GM23338 (cell line): ENCODE results near the gene ESPN. TPM values are rescaled to one million over a fixed set of nuclear protein-coding genes. Genes with fewer than 3 reads are reported as not detected.
A peak's percentile ranks its signal among the peaks of the same experiment; 100 is the strongest.

ENCODE experiments used
- ATAC-seq: fragments of 200-7000 bp; cut with Tn5 transposase; 3 replicates; pipeline ENCODE4 v1.9.1; 2020
- DNase-seq: peaks from one replicate; pipeline ENCODE4 v3.0.0-alpha.2; 2015; ENCODE audit warnings: low spot score
- H2AFZ ChIP-seq: fragments of 200-600 bp; sonication (generic); 2 replicates; pipeline ENCODE4 v1.8.0; 2016; ENCODE audit warnings: antibody characterized with exemption, mild to moderate bottlenecking, moderate library complexity
- H3F3A ChIP-seq: fragments of 200-600 bp; sonication (generic); replicated peaks from 2 replicates; pipeline ENCODE4 v1.8.0; 2017; ENCODE audit warnings: antibody characterized with exemption, mixed run types, low read depth
- H3K27ac ChIP-seq: fragments of 200-600 bp; sonication (generic); 2 replicates; pipeline ENCODE4 v1.6.1; 2016; ENCODE audit warnings: low read depth
- H3K27me3 ChIP-seq: fragments of 200-600 bp; sonication (generic); 2 replicates; pipeline ENCODE4 v1.8.0; 2016; ENCODE audit warnings: mild to moderate bottlenecking, mixed run types, moderate library complexity; ENCODE audit not compliant: insufficient read depth
- H3K36me3 ChIP-seq: fragments of 200-600 bp; sonication (generic); 2 replicates; pipeline ENCODE4 v1.8.0; 2016; ENCODE audit warnings: mild to moderate bottlenecking; ENCODE audit not compliant: insufficient read depth
- H3K4me1 ChIP-seq: fragments of 200-600 bp; sonication (generic); 2 replicates; pipeline ENCODE4 v1.8.0; 2016; ENCODE audit warnings: mild to moderate bottlenecking, moderate library complexity; ENCODE audit not compliant: insufficient read depth
- H3K4me2 ChIP-seq: fragments of 200-600 bp; sonication (generic); 2 replicates; pipeline ENCODE4 v1.7.1; 2017; ENCODE audit warnings: mixed run types
- H3K4me3 ChIP-seq: fragments of 200-600 bp; sonication (generic); 2 replicates; pipeline ENCODE4 v1.6.1; 2016; ENCODE audit warnings: mixed run types
- H3K79me2 ChIP-seq: fragments of 200-600 bp; sonication (generic); replicated peaks from 2 replicates; pipeline ENCODE4 v1.8.0; 2017; ENCODE audit warnings: mild to moderate bottlenecking; ENCODE audit not compliant: insufficient read depth
- H3K9me2 ChIP-seq: fragments of 200-600 bp; sonication (generic); 2 replicates; pipeline ENCODE4 v1.8.0; 2017; ENCODE audit not compliant: insufficient read depth
- H4K20me1 ChIP-seq: fragments of 200-600 bp; sonication (generic); replicated peaks from 2 replicates; pipeline ENCODE4 v1.8.0; 2017; ENCODE audit warnings: mild to moderate bottlenecking; ENCODE audit not compliant: insufficient read depth
- H3K27ac Mint-ChIP-seq: 2 replicates; pipeline ENCODE4 v1.8.0; 2020; ENCODE audit warnings: inconsistent platforms, mild to moderate bottlenecking, moderate library complexity, mixed read lengths
- H3K27me3 Mint-ChIP-seq: 3 replicates; pipeline ENCODE4 v1.8.0; 2022; ENCODE audit warnings: low read depth, mild to moderate bottlenecking, moderate library complexity, mixed read lengths, inconsistent platforms; ENCODE audit not compliant: insufficient read depth, poor library complexity
- H3K36me3 Mint-ChIP-seq: 3 replicates; pipeline ENCODE4 v1.8.0; 2021; ENCODE audit warnings: low read depth, mild to moderate bottlenecking, inconsistent platforms, moderate library complexity, mixed read lengths
- H3K4me1 Mint-ChIP-seq: 3 replicates; pipeline ENCODE4 v1.8.0; 2020; ENCODE audit warnings: mild to moderate bottlenecking, inconsistent platforms, mixed read lengths
- H3K4me3 Mint-ChIP-seq: 3 replicates; pipeline ENCODE4 v1.8.0; 2021; ENCODE audit warnings: moderate library complexity, mild to moderate bottlenecking, inconsistent platforms, mixed read lengths
- H3K9me3 Mint-ChIP-seq: 3 replicates; pipeline ENCODE4 v1.8.0; 2020; ENCODE audit warnings: moderate library complexity, mild to moderate bottlenecking, inconsistent platforms, mixed read lengths
- CREB1 ChIP-seq: fragments of 250-450 bp; sonication (Bioruptor Pico); IDR thresholded peaks from 2 replicates; pipeline ENCODE4 v1.5.0; 2020; ENCODE audit warnings: low read depth, mild to moderate bottlenecking, moderate library complexity
- CTCF ChIP-seq, 2 experiments: fragments of 200-600 bp in 1 of 2; sonication (generic) in 1 of 2; conservative IDR thresholded peaks; 2 replicates each; pipeline versions ENCODE4 v1.5.1 to v1.6.1; 2016 to 2017; ENCODE audit warnings: antibody characterized with exemption in 2 of 2, low read depth in 2 of 2, mild to moderate bottlenecking in 2 of 2, moderate library complexity in 1 of 2
- ETS1 ChIP-seq: IDR thresholded peaks from 2 replicates; pipeline ENCODE4 v1.6.1; 2016; ENCODE audit warnings: antibody characterized with exemption
- EZH2 ChIP-seq: fragments of 200-600 bp; sonication (generic); IDR thresholded peaks from one replicate; pipeline ENCODE4 v1.8.0; 2017; ENCODE audit warnings: antibody characterized with exemption, mild to moderate bottlenecking, low read depth; ENCODE audit not compliant: unreplicated experiment
- EZH2phosphoT487 ChIP-seq: fragments of 200-600 bp; sonication (generic); IDR thresholded peaks from one replicate; pipeline ENCODE4 v1.8.1; 2018; ENCODE audit warnings: antibody characterized with exemption; ENCODE audit not compliant: unreplicated experiment
- NANOG ChIP-seq: IDR thresholded peaks from 2 replicates; pipeline ENCODE4 v1.6.1; 2016; ENCODE audit warnings: antibody characterized with exemption, borderline replicate concordance
- POLR2AphosphoS5 ChIP-seq: IDR thresholded peaks from 2 replicates; pipeline ENCODE4 v1.6.1; 2016; ENCODE audit warnings: antibody characterized with exemption, low read depth
- STAT1 ChIP-seq: IDR thresholded peaks from one replicate; pipeline ENCODE4 v1.6.1; 2016; ENCODE audit warnings: antibody characterized with exemption; ENCODE audit not compliant: unreplicated experiment
- ZNF114 ChIP-seq: fragments of 250-450 bp; sonication (Bioruptor Pico); IDR thresholded peaks from 2 replicates; pipeline ENCODE4 v1.5.0; 2020; ENCODE audit warnings: mild to moderate bottlenecking, moderate library complexity
- ZNF331 ChIP-seq: fragments of 250-450 bp; sonication (Bioruptor Pico); IDR thresholded peaks from 2 replicates; pipeline ENCODE4 v1.5.0; 2020; ENCODE audit warnings: low read depth, mild to moderate bottlenecking, moderate library complexity
- polyA plus RNA-seq: library from polyadenylated mRNA; unstranded; fragments of >200 nt; fragmentation: Nextera tagmentation; extraction: Ambion mirVana; gene quantifications from 2 replicates; pipeline ENCODE4 v1.2.1, GENCODE V29; 2016
- total RNA-seq: library from RNA; depleted of rRNA; stranded (reverse); fragments of >200 nt; shearing (Covaris generic); gene quantifications from 2 replicates; pipeline ENCODE4 v1.2.3, GENCODE V29; 2014
- TF ChIP-seq, protein P1 (sequence below): IDR thresholded peaks from one replicate; pipeline ENCODE4 v1.6.1; 2018; ENCODE audit warnings: antibody characterized with exemption; ENCODE audit not compliant: unreplicated experiment

The ESPN gene
- total and polyA plus RNA-seq, 2 experiments from 2014 or later, result 12.2 to 13.6 TPM

GRCh38 chr1:6389971-6390370 is 34.6 kb upstream of the ESPN start:
- Histone ChIP-seq H3K9me2 (no peaks in the 10 kb centered on the region), H3K4me3 (no peak overlapping the region), H3K27me3 (no peaks in the 10 kb centered on the region), H4K20me1 (peaks cover 16% of the 10 kb centered on the region), H3K79me2 (peaks cover 74% of the 10 kb centered on the region), H2AFZ (no peak overlapping the region), H3F3A (peaks cover 21% of the 10 kb centered on the region), H3K4me2 (no peak overlapping the region), H3K4me1 (peaks cover 35% of the 10 kb centered on the region), H3K27ac (no peak overlapping the region), H3K36me3 (no peaks in the 10 kb centered on the region)
- H3K27ac Mint-ChIP-seq, result peak overlapping the region; percentile 22; the same call in 1 of the 2 replicates
- DNase-seq (no peak), ATAC-seq (no peak)
- peaks cover 43% of the 10 kb centered on the region for H3K4me1 Mint-ChIP-seq
- H3K4me3 Mint-ChIP-seq, result no peak overlapping the region
- no peak for TF ChIP-seq EZH2
- no peak for TF ChIP-seq NANOG
- no peak for TF ChIP-seq ZNF331 (CRISPR knock-in tag)
- no peak for TF ChIP-seq EZH2phosphoT487
- TF ChIP-seq POLR2AphosphoS5, result no peak
- TF ChIP-seq, protein P1, sequence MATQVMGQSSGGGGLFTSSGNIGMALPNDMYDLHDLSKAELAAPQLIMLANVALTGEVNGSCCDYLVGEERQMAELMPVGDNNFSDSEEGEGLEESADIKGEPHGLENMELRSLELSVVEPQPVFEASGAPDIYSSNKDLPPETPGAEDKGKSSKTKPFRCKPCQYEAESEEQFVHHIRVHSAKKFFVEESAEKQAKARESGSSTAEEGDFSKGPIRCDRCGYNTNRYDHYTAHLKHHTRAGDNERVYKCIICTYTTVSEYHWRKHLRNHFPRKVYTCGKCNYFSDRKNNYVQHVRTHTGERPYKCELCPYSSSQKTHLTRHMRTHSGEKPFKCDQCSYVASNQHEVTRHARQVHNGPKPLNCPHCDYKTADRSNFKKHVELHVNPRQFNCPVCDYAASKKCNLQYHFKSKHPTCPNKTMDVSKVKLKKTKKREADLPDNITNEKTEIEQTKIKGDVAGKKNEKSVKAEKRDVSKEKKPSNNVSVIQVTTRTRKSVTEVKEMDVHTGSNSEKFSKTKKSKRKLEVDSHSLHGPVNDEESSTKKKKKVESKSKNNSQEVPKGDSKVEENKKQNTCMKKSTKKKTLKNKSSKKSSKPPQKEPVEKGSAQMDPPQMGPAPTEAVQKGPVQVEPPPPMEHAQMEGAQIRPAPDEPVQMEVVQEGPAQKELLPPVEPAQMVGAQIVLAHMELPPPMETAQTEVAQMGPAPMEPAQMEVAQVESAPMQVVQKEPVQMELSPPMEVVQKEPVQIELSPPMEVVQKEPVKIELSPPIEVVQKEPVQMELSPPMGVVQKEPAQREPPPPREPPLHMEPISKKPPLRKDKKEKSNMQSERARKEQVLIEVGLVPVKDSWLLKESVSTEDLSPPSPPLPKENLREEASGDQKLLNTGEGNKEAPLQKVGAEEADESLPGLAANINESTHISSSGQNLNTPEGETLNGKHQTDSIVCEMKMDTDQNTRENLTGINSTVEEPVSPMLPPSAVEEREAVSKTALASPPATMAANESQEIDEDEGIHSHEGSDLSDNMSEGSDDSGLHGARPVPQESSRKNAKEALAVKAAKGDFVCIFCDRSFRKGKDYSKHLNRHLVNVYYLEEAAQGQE, result no peak
- no peak for TF ChIP-seq ZNF114 (CRISPR knock-in tag)
- H3K27me3 Mint-ChIP-seq, result peaks cover 24% of the 10 kb centered on the region
- peaks cover 26% of the 10 kb centered on the region for H3K36me3 Mint-ChIP-seq
- peaks cover 3% of the 10 kb centered on the region; the same call in 1 of the 3 replicates for H3K9me3 Mint-ChIP-seq

- H3K27ac Mint-ChIP-seq, result no peak overlapping the region; the same call in 1 of the 2 replicates
- no peak for DNase-seq
- H3K27ac ChIP-seq, result no peak overlapping the region
- TF ChIP-seq NANOG, result no peak
- no peak for TF ChIP-seq EZH2
- TF ChIP-seq CTCF (conservative IDR thresholded peaks at IDR 0.05; ENCODE audit: low read depth in 2 of 2), result no peak
- TF ChIP-seq CREB1 (CRISPR knock-in tag), result no peak
- TF ChIP-seq, protein P1, result no peak
- no peak for TF ChIP-seq POLR2AphosphoS5
- no peak for TF ChIP-seq STAT1
- no peak for TF ChIP-seq ETS1
- TF ChIP-seq EZH2phosphoT487, result no peak
- no peak for TF ChIP-seq ZNF331 (CRISPR knock-in tag)
- TF ChIP-seq ZNF114 (CRISPR knock-in tag), result no peak
Measured at GRCh38 chr1:6391951-6392808, 32.4 kb upstream of the ESPN start.

More at GRCh38 chr1:6391951-6392808, 32.4 kb upstream of the ESPN start:
- ATAC-seq, result no peak; the same call in 2 of the 3 replicates
- no peaks in the 10 kb centered on the region for H3K36me3 ChIP-seq
- Mint-ChIP-seq H3K36me3 (peaks cover 30% of the 10 kb centered on the region), H3K9me3 (peaks cover 5% of the 10 kb centered on the region; the same call in 1 of the 3 replicates), H3K27me3 (peaks cover 20% of the 10 kb centered on the region), H3K4me1 (peaks cover 21% of the 10 kb centered on the region), H3K4me3 (peak overlapping the region; percentile 84)
- no peak overlapping the region for H2AFZ ChIP-seq
- peaks cover 55% of the 10 kb centered on the region for H3K79me2 ChIP-seq
- peaks cover 18% of the 10 kb centered on the region; the same call in 1 of the 2 replicates for H3F3A ChIP-seq
- peaks cover 19% of the 10 kb centered on the region for H3K4me1 ChIP-seq
- peak overlapping the region; percentile 93 for H3K4me3 ChIP-seq
- no peaks in the 10 kb centered on the region for H3K27me3 ChIP-seq
- H3K9me2 ChIP-seq, result no peaks in the 10 kb centered on the region
- peaks cover 16% of the 10 kb centered on the region for H4K20me1 ChIP-seq
- H3K4me2 ChIP-seq, result peak overlapping the region; percentile 94
